SU-DHL-6 (cell line): ENCODE data around the gene PPCS.

Experiments
- CTCF ChIP-seq: fragments of 200-600 bp; sonication (generic); IDR thresholded peaks from one replicate; pipeline ENCODE4 v1.5.1; 2017; ENCODE audit warnings: antibody characterized with exemption, mild to moderate bottlenecking, low read length, moderate library complexity; ENCODE audit not compliant: insufficient read depth, poor library complexity, severe bottlenecking
- EZH2phosphoT487 ChIP-seq: fragments of 200-600 bp; sonication (generic), shearing (Covaris generic); conservative IDR thresholded peaks from 2 replicates; pipeline ENCODE4 v1.6.1; 2018; ENCODE audit warnings: mild to moderate bottlenecking, antibody characterized with exemption, low read length, moderate library complexity, mixed read lengths

GRCh38 chr1:42430286-42431135, 25.8 kb upstream of the PPCS start:
- TF ChIP-seq CTCF (no peak), EZH2phosphoT487 (no peak)
